Measurements from ENCODE around the gene ACTRT2.

GRCh38 chr1:3022511-3022973, 1.3 kb downstream of the ACTRT2 start:
- TF ChIP-seq YY1 (IDR thresholded peaks at IDR 0.05; ENCODE audit: insufficient read depth, insufficient read length): no peak
- no peak for TF ChIP-seq SUZ12 (IDR thresholded peaks at IDR 0.05; ENCODE audit: extremely low read depth, insufficient read depth, insufficient read length)

Measured in NT2/D1 (cell line).